CD4-positive, alpha-beta T cell treated with Interleukin-15 for 4 hours (primary cell): ENCODE results near the gene TEKTIP1.
"Not testable (repeated sequence)": the region's sequence is repeated elsewhere in the genome, so short reads cannot be mapped to it uniquely, and the experiment has no call there.

Source experiments
- DNase-seq: peaks from one replicate; pipeline ENCODE4 v3.0.0-alpha.2; 2020; ENCODE audit warnings: low spot score

TEKTIP1 gene

GRCh38 chr19:3507371-3508120 is 31.4 kb upstream of the TEKTIP1 start:
- peak; percentile 50 for DNase-seq

GRCh38 chr19:3508121-3508661 is 30.8 kb upstream of the TEKTIP1 start:
- not testable (repeated sequence) for DNase-seq

GRCh38 chr19:3508771-3509535 is 30.0 kb upstream of the TEKTIP1 start:
- no peak for DNase-seq

- DNase-seq, result peak; percentile 16
Measured at GRCh38 chr19:3509566-3509989, 29.4 kb upstream of the TEKTIP1 start.

GRCh38 chr19:3510727-3511126 is 28.2 kb upstream of the TEKTIP1 start:
- DNase-seq, result no peak

- no peak for DNase-seq
Measured at GRCh38 chr19:3511506-3512251, 27.3 kb upstream of the TEKTIP1 start.

GRCh38 chr19:3512562-3513228 is 26.3 kb upstream of the TEKTIP1 start:
- no peak for DNase-seq

- no peak for DNase-seq
Measured at GRCh38 chr19:3513229-3514140, 25.5 kb upstream of the TEKTIP1 start.

- DNase-seq, result no peak
Measured at GRCh38 chr19:3514930-3515329, 24.0 kb upstream of the TEKTIP1 start.

GRCh38 chr19:3515891-3516422 is 23.0 kb upstream of the TEKTIP1 start:
- DNase-seq, result no peak

- peak; percentile 52 for DNase-seq
Measured at GRCh38 chr19:3516675-3517207, 22.2 kb upstream of the TEKTIP1 start.

- DNase-seq, result no peak
Measured at GRCh38 chr19:3517638-3518037, 21.3 kb upstream of the TEKTIP1 start.

- no peak for DNase-seq
Measured at GRCh38 chr19:3518255-3518654, 20.7 kb upstream of the TEKTIP1 start.

GRCh38 chr19:3518659-3519058 is 20.3 kb upstream of the TEKTIP1 start:
- no peak for DNase-seq

GRCh38 chr19:3519126-3519525 is 19.8 kb upstream of the TEKTIP1 start:
- no peak for DNase-seq

- no peak for DNase-seq
Measured at GRCh38 chr19:3520166-3521103, 18.5 kb upstream of the TEKTIP1 start.

GRCh38 chr19:3521104-3521445 is 17.9 kb upstream of the TEKTIP1 start:
- no peak for DNase-seq

GRCh38 chr19:3522421-3523360 is 16.3 kb upstream of the TEKTIP1 start:
- no peak for DNase-seq
